CD4-positive, alpha-beta T cell treated with Interleukin-6 for 4 hours (primary cell): ENCODE measurements around the gene YBX1.
A peak's percentile ranks its signal among the peaks of the same experiment; 100 is the strongest.

Experiments used
- DNase-seq: peaks from one replicate; pipeline ENCODE4 v3.0.0-alpha.2; 2020; ENCODE audit warnings: mixed read lengths

The YBX1 gene

GRCh38 chr1:42735477-42736105 lies 53.4 kb downstream of the YBX1 start:
- no peak for DNase-seq

DNA sequence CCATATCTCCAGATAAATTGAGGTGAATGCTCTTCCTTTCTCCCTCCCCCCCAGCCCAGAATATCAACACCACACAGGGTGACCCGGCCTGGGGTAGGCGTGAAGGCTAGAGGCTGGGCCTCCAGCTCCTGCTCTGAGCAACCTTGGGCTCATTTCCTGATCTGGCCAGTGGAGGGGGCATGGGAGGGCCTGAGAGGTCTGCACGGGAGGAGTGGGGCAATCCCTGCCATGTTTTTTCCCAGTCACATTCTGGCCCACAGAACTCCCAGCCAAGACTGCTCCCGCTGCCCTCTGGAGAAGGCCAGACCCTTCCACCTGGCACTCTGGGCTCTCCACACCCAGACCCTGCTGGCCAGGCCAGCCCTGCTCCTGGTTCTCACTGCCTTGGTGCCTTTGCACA lies 53.9 kb downstream of the YBX1 start:
- DNase-seq: no peak

DNA sequence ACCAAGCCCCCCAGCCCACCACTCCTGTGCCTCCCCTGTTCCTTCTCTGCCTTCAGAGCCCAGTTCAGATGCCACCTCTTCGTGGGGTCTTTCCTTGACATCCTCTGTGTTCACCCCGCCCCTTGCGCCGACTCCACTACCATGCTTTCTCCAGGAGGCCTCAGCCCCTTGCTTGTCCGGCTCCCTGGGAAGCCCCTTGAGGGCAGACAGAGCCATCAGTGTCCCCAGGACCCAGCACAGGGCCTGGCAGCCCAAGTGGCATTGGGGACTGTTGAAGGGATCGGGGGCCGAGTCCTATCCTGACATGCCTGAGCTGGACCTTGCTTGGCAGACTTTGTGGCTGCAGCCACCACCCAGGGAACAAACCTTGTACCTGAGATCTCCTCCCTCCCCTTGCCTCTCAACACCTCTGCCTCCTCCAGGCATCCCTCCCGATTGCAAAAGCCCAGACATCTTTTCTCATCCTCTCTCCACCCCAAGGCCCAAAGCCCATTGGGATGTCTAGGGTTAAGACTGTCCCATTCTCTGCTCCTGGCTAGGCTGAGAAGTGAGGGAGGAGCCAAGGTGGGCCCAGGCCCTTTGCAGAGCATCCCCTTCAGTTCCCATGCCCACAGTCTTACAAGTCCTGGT lies 54.5 kb downstream of the YBX1 start:
- DNase-seq: no peak

- peak; percentile 15 for DNase-seq
Observed at GRCh38 chr1:42737257-42737656, 55.0 kb downstream of the YBX1 start.

- no peak for DNase-seq
Observed at GRCh38 chr1:42737986-42738677, 55.9 kb downstream of the YBX1 start.

- no peak for DNase-seq
Observed at GRCh38 chr1:42738678-42739226, 56.5 kb downstream of the YBX1 start.

DNA sequence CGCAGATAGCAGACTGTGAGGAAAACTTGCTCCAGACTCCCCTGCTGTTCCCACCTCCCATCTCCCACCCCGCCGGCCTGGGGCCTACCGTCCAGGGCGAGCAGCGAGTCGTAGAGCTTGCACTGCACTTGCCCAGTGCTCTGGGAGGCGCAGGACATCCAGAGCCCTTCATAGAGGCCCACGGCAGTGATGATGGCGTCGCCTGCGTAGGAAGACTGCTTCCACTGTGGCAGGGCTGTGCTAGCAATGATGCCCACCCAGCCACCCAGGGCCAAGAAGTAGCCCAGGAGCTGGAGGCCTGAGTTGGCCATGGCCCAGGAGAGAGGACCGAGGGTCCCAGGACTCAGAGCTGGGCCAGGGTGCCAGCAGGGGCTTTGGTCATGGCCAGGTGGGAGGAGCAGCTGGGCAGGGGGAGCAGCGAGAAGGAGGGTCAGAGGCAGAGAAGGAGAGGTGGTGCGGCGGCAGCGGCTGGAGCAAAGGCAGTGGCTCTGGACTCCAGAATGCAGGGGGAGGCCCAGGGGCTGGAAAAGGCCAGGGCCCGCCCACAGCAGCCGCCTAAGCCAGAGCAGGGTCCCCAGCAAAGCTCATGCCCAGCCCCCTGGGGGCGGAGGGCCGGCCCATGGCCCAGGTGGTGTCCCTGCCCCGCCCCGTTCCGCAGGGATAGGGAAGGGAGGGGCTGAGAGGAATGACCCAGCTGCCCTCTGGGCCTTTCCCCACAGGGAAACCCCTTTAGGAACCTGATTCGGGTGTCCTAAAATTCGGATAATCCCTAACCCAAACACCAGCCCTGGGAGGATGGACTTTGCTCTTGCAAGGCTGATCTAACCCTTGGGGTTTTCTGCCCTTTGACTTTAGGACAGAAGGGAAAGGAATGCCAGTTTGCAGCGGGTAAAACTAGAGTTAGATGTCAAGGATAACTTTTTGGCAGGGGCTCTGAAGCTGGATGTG lies 57.8 kb downstream of the YBX1 start, which contains the start of gene CLDN19:
TSS of gene CLDN19 (minus strand) at position 484 of the 948 bp plus-strand sequence. CDS start at position 311, 173 bp downstream.
- no peak for DNase-seq

DNA sequence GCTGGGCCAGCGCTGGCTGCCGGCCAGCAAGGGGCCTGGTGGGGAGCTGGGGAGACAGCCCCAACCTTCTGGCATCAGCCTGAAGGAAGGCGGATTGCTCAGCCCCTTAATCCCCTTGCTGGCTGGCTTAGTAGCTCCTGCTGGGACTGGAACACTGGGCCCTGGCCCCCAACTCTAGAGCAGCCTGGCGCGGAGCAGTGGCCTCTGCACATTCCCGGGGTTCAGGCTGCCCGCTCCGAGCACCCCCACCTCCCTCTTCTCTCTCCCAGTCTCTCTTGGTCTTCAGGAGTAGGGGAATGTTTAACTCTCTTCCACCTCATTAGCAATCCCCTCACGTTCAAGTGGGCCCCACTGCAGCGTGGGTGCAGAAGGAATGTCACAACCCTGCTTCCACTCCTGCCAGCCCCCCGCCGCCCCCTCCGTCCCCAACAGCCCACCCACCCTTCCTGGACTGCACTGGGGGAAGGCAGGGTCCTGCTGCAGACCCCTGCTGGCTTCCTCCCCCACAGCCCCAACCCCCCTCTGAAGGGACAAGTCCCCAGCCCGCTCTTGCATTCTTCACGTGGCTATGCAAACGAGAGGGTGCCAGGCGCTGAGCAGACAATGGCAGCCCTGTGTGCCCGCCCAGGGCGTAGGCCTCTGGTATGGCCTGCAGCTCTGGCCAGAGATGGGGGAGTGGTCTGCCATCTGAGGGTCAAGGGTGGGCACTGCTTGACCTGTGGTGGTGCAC lies 58.8 kb downstream of the YBX1 start:
- no peak for DNase-seq

- DNase-seq: no peak
Observed at GRCh38 chr1:42741706-42742105, 59.5 kb downstream of the YBX1 start.

- DNase-seq: no peak
Observed at GRCh38 chr1:42742141-42742540, 59.9 kb downstream of the YBX1 start.

DNA sequence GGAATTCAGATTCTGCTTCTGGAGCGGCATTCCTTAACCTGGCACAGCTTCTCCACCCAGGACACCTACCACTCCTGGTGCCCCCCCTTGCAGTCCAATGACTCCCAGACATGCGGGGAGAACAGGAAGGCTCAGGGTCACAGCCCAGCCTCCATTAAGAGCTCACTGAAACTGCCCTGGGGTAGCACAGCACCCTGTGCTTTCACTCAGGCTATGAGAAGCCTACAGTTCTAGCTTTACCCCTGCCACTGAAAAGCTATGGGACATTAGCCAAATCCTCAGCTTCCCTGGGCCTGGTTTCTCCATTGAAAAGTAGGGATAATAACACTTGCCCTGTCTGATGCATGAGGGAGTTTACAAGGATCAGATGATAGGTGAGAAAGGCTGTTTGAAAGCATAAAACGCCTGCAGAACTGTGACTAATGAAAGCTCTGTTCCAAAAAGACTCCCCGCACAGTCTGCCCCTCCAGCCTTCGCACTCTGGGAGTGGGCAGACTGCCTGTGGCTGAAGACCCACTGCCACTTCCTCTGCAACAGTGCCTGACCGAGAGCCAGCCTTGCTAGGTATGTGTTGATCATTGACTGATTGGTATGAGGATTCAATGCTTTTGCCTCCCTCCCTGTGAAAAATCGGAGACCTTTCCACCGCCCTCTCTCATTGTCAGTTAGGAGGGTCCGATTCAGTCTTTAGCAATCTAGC lies 60.5 kb downstream of the YBX1 start:
- DNase-seq: no peak

DNA sequence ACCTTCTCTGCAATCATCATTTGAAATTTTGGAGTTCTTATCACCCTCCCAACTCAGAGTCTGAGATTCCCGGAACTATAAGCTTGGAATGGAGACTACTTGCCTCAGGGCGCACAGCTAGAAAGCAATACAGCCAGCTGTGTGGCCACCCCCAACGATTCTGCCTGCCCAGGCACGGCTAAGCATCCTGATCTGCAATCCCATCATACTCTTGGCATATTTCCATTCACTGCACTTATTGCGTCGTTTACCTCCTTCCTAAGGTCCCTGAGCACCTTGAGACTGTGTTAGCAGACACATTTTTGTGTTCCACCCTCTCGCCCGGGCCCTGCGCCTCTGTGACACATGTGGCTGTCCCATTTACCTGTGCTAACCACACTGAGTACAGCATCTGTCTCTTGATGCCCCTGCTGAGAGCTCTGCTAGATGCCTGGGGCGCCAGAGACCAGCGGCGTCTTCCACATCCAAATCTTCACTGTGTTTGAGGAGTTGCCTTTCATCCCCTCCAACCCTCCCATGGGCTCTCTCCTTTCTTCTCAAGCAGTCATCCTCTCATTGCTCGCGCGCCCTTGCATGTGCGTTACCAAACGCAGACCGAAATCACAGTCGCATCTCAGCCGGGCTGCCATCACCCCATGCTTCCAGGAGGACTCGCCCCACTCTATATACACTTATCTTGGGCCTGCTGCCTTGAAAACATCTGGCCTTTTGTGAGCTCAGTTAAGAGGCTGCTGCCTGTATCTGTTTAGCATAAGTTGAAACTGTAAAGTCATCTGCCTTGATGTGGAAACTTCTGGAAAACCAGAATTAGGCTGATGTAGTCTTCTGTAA lies 61.3 kb downstream of the YBX1 start:
- DNase-seq: no peak

DNA sequence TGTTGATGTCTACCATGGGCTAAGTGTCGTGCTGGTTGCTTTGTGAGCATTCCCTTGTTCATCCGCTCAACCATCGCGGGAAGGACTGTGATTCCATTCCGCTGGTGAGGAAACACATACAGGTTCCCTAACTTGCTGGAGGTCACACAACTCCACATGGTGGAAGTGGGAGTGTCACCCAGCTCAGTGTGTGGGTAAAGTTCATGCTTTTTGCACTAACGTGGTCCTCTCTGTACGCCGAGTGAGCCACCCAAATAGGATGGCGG lies 61.9 kb downstream of the YBX1 start:
- no peak for DNase-seq

DNA sequence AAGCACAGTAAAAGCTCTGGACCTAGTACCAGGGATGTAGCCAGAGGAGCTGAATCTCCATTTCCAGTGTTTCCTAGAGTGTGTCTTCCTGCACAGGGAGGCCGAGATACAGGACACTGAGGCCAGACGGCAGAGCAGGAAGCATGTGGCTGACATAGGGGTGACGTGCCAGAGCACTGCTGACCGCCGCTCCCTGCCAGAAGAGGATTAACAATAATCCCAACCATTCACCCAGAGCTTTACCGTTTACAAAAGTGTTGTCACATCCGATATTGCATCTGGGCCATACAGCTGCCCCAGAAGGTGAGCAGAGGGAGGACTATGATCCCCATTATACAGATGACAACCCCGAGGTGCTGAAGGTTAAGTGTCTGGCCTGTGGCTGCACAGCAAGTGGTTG lies 63.6 kb downstream of the YBX1 start:
- DNase-seq: no peak

- DNase-seq: no peak
Observed at GRCh38 chr1:42746436-42747105, 64.4 kb downstream of the YBX1 start.

- peak; percentile 64 for DNase-seq
Observed at GRCh38 chr1:42747125-42747524, 64.9 kb downstream of the YBX1 start.

GRCh38 chr1:42748021-42748420 lies 65.8 kb downstream of the YBX1 start:
- no peak for DNase-seq

DNA sequence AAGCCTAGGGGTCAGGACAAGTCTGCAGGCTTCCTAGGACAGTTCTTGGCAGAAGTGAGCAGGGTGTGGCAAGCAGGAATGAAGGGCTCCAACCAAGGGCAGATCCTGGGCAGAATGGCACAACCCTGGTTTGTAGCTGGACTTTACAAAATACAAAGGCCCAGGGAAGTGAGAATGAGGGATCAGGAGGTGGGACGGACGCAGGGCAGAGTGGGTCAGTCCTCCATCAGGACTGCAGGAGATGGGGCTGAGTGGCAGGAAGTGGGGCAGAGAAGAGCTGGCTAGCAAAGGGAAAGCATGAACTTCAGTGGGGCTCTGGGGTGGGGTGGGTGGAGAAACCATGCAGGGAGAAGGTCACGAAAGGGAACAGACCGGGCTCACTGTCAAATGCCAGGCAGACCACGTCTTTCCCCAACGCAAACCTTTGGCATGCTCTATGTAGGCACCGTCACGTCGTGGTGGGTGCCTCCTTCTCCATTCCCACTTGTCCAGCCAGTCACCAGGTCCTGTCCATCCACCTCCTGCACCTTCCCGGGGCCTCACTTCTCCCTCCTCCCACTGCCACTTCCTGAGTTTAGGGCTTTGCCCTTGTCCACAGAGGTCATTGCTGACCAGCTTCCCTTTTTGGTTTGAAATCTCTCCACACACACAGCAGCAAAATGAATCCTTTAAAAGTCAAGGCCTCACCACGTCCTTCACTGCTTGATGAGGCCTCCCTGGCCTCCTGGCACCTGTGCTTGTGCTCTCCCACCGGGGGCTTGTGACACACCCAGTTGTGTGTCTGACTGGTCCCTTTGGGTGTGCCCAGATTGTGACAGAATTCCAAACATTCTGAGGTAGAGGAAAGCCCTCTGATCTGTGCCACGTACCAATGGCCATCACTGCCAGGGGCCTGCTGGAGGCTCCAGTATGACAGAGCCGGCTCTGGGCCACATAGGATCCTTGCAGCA lies 66.5 kb downstream of the YBX1 start:
- no peak for DNase-seq

GRCh38 chr1:42750041-42750440 lies 67.8 kb downstream of the YBX1 start:
- no peak for DNase-seq
